ENCODE measurements around the gene GSG1.
"Not testable (repeated sequence)": the region's sequence is repeated elsewhere in the genome, so short reads cannot be mapped to it uniquely, and the experiment has no call there.

Gene GSG1

DNA sequence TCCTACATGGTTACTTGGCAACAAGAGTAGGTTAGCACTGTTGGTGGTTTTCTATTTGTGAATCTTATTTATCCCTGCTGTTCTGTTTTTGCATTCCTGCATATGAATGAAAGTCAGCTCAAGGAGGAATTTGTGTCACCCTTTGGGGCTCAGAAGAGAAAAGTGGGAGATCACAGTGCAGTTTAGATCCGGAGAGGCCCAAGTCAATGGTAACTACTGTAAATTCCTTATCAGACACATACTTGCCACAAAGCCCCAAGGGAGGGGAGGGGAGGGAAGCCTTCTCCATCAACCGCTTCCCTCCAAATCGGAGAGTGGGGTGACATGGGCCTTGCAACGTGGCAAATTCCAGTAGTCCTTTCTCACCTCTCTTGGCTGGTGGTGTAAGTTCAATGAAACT is 15.0 kb downstream of the GSG1 start:
- no peak for DNase-seq

GRCh38 chr12:13087766-13088165 is 15.7 kb downstream of the GSG1 start:
- DNase-seq: no peak

GRCh38 chr12:13085968-13086686 is 17.3 kb downstream of the GSG1 start:
- DNase-seq: no peak

- DNase-seq: no peak
Observed at GRCh38 chr12:13084898-13085640, 18.4 kb downstream of the GSG1 start.

- not testable (repeated sequence) for DNase-seq
Observed at GRCh38 chr12:13083638-13084037, 19.8 kb downstream of the GSG1 start.

- DNase-seq: no peak
Observed at GRCh38 chr12:13082861-13083260, 20.6 kb downstream of the GSG1 start.

DNA sequence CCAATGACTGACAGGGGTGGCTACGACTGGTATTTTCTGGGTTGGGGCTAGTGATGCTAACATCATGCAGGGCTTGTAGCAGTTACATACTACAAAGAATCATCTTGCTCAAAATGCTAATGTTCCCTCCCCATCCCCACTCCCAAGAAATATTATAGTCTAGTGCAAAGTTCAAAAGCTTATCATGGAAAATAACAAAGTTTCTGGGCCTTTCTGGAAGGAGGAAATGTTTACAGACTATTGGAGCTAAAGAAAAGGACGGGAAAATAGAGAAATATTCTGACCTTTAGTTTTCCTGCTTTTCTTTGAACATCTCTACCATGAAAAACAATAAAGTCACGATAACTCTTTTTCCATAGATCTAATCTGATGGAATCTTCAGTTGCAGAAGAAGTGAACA is 23.2 kb downstream of the GSG1 start:
- DNase-seq: no peak

DNA sequence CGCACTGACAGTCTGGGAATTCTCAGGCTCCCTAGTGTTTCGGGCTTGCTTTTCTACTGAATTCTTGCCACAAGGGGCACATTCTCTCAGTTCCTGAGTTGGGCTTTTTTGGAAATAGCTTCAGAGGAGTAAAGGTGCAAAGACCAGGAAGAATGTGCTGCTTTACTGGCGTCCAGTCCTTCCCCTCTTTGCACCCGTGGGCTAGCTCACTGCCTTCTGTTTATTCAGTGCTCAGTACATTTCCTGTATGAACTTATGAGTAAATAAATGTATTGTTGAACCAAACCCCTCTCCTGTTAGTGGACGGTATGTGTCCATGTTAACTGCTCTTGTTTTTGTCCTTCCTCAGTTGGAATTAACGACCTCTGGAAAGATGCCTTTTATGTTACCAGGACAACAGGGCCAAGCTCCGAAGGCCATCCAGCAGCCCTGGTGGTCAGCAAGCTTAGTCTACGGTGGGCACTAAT is 24.0 kb downstream of the GSG1 start:
- DNase-seq: no peak

DNA sequence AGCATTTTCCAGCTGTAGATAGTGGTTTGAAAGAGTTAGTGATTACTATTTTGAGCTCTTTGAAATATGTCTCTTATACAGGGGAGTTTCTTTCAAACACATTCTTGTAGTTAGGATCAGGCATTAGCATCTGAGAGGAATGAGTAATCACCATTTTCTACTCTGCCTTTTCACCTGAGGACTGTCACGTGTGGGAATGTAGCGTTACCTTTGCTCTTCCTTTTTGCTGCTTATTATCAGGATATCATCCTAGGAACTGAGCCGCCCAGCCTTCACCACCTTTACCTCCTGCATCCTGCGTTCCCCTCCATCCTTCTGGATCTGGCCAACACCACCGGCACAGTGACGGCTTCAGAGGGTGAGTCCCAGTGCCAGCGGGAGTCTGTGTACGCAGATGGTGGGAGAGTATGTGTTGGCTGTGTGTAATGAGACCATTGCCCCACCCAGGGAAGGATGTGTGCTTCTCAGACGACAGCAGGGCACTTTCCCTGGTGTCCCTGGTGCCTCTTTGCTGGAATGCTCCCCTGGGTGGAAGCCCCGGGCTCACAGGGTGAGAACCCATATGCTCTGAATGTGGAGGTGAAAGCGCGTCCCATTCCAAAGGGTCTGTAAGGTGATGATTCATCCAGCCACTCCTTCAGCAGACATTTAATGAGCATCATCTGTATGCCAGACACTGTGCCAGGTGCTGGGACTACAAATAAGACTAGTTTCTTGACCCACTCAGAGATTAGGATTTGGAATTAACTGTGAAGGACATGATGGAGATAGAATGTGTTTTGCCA is 27.5 kb downstream of the GSG1 start:
- DNase-seq: no peak

DNA sequence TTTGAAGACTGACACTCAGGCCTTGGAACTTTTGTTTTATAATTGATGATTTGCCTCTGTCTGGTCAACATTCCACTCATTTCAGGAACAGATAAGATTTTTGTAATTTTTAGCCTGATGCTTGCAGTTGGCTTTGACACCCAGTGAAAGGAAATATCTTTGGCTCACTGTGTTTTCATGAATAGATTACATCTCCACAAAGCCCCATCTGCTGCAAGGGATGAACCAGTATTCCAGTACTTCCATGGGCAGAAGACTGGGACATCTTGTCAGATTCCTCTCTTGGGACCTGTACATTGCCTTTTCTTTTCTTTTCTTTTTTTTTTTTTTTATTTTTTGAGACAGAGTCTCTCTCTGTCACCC is 28.4 kb downstream of the GSG1 start:
- no peak for DNase-seq

DNA sequence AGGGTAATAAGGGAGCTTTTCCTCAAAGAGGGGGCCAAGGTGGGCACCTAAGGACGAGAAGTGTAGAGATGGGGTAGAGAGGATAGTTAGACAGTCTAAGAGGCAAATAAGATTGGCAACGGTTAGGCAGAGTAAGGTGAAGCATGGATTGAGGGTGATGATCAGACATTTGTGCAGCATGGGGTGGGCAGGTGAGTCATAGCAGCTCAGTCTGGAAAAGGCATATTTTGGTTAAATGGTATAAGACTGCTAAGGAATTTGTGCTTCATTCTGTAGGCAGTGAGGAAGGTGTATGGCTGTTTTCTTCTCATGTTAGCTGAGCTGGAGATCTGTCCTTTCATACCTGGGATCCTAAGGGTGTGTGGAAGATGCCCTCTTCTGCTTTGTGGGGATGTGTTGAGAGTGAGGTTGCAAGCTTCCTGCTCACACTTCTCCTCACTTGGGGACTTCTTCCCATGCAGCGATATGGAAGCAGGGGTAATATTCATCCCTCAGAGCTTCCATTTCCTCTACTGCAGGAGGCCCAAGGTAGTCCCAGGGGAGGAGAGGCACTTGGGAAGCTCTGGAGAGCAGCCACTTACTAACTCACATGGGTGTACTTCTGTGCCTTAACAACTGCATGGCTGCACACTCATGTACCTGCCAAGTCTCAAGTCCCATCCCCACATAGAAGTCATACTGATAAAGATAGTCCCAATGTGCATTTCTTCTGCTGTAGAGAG is 28.9 kb downstream of the GSG1 start:
- no peak for DNase-seq

DNA sequence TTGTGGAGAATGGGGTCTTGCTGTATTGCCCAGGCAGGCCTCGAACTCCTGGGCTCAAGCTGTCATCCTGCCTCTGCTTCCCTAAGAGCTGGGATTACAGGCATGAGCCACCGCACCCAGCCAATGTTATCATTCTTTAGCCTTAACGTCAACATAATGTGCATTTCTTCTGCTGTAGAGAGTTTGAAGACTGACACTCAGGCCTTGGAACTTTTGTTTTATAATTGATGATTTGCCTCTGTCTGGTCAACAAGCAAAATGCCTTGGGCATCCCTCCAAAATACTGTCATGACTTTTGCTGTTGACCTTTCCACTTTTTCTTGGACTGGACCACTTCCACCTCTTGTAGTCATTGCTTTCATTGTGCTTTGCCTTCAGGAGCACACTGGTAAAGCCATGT is 30.3 kb downstream of the GSG1 start:
- DNase-seq: no peak

DNA sequence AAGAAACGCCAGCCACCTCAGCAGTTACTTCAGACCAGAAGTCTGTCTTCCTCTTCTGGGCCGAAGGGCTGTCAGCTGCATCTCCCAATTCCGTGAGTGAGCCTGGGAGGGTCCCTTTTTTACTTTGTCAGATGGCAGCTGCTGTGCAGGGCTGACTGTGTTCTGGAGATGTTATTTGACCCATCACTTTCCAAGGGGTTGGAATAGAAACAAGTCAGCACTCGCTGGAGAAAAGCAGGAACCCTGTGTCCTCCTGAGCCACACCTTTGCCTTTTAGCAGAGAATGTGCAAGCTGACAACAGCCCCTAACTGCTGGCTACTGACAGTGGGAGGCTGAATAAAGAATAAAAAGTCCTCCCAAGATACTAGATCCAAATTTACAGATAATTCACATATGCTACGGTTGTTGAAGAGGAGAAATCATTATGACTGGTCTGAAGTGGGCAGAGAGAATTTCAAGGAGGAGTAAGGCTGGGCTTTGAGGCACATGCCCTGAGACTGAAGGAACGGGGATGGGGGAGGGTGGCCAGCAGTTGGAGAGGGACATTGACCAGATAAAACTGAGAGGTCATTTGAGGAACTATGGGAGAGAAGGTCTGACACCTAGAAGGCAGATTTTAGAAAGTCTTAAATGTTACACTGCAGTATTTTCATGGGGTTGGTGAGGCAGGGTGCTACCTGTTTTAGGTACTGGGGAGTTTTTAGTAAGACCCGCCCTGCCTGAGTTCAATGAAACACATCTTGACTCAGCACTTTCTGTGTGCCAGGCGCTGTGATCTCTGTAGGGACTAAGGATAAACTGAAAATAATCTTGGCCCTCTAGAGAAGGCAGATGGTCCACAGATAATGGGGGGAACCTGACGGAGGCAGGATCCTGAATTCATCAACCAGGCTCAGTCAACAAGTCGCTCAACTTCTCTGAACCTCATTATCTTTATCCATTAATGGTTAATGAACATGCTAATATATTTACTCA is 31.9 kb downstream of the GSG1 start:
- DNase-seq: no peak

DNA sequence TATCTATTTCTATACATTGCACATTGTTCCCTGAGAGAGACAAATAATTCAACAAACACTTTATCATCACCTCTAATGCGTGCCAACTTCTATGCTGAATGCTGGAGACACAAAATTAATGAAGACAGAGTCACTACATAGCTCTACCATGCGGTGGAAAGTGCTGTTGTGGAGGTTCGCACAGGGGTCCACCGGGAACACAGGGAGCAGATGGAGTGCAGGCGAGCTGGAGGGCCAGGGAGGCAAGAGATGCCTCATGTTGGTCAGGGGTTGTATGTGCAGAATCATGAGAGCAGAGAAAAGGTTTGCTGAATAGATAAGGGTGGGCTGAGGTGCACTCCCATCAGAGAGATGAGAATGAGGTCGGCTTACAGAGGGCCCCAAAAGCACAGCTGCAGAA is 34.1 kb downstream of the GSG1 start:
- no peak for DNase-seq

DNA sequence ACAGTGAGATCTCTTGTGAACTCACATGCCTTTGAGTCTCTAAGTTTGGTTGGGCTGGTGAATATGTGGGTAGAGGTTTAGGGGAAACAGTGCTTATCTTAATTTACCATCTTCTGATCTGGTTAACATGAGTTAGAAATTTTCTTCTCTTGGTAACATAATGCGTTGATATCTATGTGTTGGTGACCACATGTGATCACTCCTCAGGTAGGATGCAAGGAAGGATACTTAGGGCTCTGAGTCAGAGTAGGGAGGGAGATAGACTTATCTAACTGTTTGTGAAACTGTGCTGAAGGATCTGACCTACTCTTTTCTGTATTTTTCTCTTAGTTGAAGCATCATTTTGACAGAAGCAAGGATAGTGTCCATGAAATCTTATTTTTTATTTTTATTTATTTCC is 36.1 kb downstream of the GSG1 start:
- DNase-seq: no peak

GRCh38 chr12:13066459-13066858 is 37.0 kb downstream of the GSG1 start:
- DNase-seq: no peak

DNA sequence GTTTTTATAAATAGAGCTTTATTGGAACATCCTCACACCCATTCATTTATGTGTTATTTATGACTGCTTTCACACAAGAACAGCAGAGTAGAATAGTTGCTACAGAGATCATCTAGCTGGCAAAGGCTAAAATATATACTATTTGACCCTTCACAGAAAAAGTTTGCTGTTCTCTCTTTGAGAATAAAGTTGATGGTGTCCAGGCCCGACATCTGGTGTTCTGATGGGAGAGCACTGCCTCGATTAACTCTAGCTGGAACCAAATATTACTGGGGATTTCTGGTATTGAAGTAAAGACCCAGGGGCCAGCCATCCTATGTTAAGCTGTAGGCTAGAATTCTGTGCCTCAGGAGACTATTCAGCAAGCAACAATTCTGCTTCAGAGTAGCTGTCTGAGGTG is 37.5 kb downstream of the GSG1 start:
- no peak for DNase-seq

GRCh38 chr12:13062669-13063068 is 40.8 kb downstream of the GSG1 start:
- DNase-seq: no peak

DNA sequence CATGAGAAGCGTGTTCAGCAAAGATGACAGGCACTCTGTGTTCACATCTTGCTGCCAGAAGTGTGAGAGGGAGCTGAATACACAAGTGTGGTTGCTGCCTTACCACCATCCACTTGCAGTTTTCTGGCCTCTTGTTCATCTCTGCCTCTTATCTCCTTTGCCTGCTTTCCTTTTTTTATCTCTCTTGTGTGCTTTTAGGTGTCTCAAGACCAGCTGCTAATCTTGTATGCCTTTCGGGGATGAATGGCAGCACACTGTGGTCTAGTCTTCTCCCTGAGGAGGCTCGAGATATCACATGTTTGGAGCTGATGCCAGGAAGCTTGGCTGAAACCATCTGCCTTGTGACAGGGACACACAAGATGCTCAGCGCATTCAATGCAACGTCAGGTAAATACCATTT is 42.1 kb downstream of the GSG1 start:
- no peak for DNase-seq

DNA sequence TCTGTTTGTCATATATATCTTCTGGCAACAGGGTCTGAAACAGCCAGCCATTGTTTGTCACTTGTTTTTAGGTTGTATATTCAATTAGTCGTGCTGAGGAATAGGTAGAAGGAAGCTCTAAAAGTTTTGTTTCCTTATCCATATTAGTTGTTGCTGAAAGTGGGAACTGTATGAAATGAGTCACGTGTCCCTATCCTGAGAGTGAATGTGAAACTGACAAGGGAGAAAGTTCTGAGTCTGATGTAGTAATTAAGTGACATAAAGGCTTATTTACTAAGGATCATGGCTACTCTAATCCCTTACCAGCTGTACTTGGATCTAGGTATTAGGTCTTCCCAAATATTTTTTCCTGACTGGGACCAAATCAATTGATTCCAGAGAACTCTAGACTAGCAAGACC is 42.9 kb downstream of the GSG1 start:
- no peak for DNase-seq

DNA sequence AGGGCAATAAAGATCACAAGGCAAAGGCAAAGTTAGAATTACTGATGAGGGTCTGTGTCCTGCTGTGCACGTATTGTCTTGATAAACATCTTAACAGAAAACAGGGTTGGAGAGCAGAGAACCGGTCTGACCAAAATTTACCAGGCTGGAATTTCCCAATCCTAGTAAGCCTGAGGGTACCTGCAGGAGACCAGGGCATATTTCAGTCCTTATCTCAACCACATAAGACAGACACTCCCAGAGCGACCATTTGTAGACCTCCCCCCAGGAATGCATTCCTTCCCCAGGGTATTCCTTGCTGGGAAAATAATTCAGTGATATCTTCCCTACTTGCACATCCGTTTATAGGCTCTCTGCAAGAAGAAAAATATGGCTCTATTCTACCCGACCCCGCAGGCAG is 49.9 kb downstream of the GSG1 start:
- not testable (repeated sequence) for DNase-seq

DNA sequence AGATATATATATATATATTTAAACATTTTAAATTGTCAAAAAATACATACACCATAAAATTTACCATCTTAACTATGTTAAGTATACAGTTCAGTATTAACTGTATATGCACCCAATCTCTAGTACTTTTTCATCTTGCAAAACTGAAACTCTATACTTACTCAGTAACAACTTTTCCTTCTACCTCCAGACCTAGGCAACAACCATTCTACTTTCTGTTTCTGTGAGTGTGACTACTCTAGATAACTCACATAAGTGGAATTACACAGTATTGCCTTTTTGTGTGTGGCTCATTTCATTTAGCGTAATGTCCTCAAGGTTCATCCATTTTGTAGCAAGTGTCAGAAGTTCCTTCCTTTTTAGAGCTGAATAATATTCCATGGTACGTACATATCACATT is 51.0 kb downstream of the GSG1 start:
- no peak for DNase-seq
